T-helper 1 cell treated with Interleukin-12 subunit alpha and Interleukin-12 subunit beta and Interleukin-4 antibody, amounts not matched to agents 30 μg/mL and 1 μg/mL, for 36 hours (primary cell): Measurements from ENCODE around the gene TIMP1.
A peak's percentile ranks its signal among the peaks of the same experiment; 100 is the strongest.

Experiments
- H3K27ac Mint-ChIP-seq: one replicate; pipeline ENCODE4 v1.8.0; 2021; ENCODE audit warnings: mild to moderate bottlenecking, mixed read lengths
- H3K27me3 Mint-ChIP-seq: one replicate; pipeline ENCODE4 v1.8.0; 2021; ENCODE audit warnings: low read depth, mixed read lengths
- H3K36me3 Mint-ChIP-seq: one replicate; pipeline ENCODE4 v1.8.0; 2021; ENCODE audit warnings: low read depth, mixed read lengths
- H3K4me1 Mint-ChIP-seq: one replicate; pipeline ENCODE4 v1.8.0; 2021; ENCODE audit warnings: low read depth, mixed read lengths
- H3K4me3 Mint-ChIP-seq: one replicate; pipeline ENCODE4 v1.8.0; 2021; ENCODE audit warnings: mild to moderate bottlenecking, moderate library complexity, mixed read lengths
- H3K9me3 Mint-ChIP-seq: one replicate; pipeline ENCODE4 v1.8.0; 2021; ENCODE audit warnings: mixed read lengths

Gene TIMP1

DNA sequence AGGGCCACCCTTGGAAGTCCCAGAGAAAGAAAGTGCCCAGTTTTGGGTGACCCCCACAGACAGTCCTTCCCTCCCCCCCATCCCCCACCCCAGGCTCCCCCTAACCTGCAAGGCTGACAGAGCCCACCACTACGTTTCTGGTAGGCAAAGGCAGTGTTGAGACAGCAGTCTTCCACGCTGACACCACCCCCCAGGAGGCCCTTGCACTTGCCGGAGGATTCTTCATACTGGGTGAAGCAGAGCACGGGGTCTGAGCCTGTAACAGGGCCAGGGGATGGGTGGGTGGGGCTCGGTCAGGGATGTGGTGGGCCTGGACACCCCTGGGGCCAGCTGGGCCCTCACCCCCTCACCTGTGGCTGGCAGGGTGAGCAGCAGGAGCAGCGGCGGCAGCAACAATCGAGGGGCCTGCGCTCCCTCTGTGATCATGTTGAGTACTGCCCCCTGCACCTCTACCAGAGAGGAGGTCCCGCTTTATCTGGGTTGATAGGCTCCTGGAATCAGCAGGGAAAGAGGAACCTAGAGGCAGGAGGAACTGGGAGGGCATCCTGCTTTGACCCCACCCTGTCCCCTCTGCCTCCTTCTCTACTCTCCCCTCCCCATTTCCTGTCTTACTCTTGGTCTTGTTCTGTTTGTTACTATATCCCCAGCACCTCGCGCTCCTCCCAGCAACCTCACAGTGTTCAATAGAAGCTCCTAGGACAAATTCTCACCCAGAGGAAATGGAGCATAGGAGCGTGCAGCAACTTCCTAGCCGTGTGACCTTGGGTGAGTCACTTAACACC is 47.4 kb downstream of the TIMP1 start, which contains the start of gene CFP:
TSS of gene CFP (minus strand) at position 512 of the 782 bp plus-strand sequence. CDS start at position 426, 86 bp downstream.
- peaks cover 18% of the 10 kb centered on the region for H3K4me1 Mint-ChIP-seq
- peak within 1 kb of the TSS; percentile 85 for H3K27ac Mint-ChIP-seq
- peak within 1 kb of the TSS; percentile 84 for H3K4me3 Mint-ChIP-seq
- H3K9me3 Mint-ChIP-seq, result no peaks in the 10 kb centered on the region
- peaks cover 6% of the 10 kb centered on the region for H3K36me3 Mint-ChIP-seq
- no peaks in the 10 kb centered on the region for H3K27me3 Mint-ChIP-seq

DNA sequence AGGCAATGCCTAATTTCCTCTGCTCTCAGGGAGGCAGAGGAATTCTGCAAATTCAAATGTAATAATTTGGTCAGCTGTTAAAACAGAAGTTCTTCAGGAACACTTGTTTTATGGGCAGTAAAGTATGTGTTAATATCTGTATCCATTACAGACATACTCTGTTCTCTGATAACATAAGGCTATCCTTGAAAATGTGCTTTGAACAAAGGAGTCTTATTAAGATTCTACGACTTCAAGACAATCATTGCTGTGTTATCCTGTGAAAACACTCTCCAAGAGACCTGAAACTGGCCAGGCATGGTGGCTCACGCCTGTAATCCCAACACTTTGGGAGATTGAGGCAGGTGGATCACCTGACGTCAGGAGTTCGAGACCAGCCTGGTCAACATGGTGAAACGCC is 49.4 kb downstream of the TIMP1 start:
- Mint-ChIP-seq H3K27me3 (no peaks in the 10 kb centered on the region), H3K36me3 (peaks cover 6% of the 10 kb centered on the region), H3K4me1 (peaks cover 16% of the 10 kb centered on the region), H3K27ac (no peak overlapping the region), H3K4me3 (no peak overlapping the region), H3K9me3 (no peaks in the 10 kb centered on the region)

DNA sequence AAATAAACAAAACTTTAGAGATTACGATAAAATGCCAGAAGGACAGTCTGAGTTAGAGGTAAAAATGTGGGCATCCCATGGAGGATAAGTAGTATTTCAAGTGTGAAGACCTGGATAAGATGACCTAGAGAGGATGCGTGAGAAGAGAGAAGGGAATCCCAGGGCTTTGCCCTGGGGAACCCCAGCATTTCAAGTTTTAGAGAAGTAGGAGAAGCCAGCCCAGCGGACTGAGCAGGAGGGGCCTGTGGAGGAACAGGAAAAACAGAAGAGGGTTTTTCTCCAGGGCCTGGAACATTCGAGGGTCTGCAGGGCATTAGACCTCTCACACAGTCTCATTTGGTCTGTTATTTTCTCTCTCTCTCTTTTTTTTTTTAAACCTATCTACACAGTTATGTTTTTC is 50.4 kb downstream of the TIMP1 start:
- peaks cover 21% of the 10 kb centered on the region for H3K4me1 Mint-ChIP-seq
- H3K36me3 Mint-ChIP-seq, result peaks cover 13% of the 10 kb centered on the region
- H3K4me3 Mint-ChIP-seq, result no peak overlapping the region
- H3K9me3 Mint-ChIP-seq, result no peaks in the 10 kb centered on the region
- H3K27me3 Mint-ChIP-seq, result no peaks in the 10 kb centered on the region
- H3K27ac Mint-ChIP-seq, result no peak overlapping the region

DNA sequence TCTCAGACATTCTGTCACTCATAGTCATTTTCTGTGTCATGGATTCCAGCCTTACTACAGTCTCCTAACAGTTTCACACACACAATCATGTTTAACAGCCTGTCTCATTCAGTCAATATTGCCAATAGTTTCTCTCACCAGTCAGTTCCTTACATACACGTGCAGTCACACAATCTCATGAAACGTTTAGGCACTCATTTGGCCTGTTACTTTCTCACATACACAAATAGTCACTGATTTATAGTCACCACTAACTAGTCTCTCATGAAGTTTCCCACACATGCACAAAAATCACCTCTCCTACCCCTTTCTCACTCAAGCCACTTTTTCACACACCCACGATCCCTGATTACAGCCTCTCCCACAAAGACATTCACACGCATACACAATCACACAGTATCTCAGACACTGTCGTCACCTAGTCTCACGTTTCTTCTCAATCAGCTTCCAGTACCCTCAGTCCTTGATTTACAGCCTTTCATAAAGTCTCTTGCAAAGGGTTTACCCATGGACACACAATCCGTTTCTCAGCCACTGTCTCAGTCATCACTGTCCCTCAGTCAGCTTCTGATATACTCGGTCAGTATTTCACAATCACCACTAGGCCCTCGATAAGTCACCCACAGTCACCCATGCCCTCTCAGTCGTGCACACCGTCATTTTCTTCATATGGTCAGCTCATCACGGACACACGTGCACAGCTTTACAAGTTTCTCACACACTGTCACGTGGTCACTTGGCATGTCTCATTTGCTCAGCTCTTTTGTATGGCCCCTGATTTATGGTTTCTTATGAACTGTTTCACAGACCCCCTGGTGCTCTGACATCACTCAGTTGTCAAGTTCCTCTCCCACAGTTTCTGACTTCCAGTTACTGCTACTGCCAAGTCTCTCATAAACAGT is 51.7 kb downstream of the TIMP1 start:
- no peaks in the 10 kb centered on the region for H3K9me3 Mint-ChIP-seq
- H3K27ac Mint-ChIP-seq, result no peak overlapping the region
- H3K4me1 Mint-ChIP-seq, result peaks cover 21% of the 10 kb centered on the region
- peaks cover 18% of the 10 kb centered on the region for H3K36me3 Mint-ChIP-seq
- no peaks in the 10 kb centered on the region for H3K27me3 Mint-ChIP-seq
- H3K4me3 Mint-ChIP-seq, result no peak overlapping the region

DNA sequence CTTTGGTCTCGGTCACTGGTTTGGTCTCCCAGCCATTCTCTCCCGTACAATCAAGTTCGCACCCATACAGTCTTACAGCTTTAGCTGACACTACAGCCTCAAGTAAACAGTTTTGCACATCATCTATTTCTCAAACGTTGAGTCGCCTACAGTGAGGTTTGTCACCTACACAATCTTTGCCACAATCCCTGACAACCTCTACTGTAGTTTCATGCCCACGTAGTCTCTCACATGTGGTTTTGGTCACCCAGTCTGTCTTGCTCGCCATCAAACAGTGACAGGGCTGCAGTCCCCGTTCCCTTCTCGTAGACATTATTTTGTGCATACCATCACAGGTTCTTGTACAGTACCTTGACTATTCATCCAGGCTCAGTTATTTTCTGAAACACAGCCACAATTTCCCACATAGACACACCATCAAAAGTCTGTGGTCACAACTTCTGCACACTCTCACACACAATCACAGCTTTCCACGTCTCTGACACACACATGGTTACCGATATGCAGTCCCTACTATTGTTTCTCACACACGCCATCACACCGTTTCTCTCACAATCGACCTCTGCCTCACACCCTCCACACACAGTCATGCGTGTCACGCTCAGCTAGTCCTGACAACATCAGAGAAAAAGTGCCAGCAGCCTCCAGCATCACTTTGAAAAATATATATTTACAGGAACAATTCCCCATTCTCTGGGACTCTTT is 52.8 kb downstream of the TIMP1 start:
- peaks cover 26% of the 10 kb centered on the region for H3K36me3 Mint-ChIP-seq
- no peak overlapping the region for H3K27ac Mint-ChIP-seq
- H3K27me3 Mint-ChIP-seq, result no peaks in the 10 kb centered on the region
- H3K9me3 Mint-ChIP-seq, result no peaks in the 10 kb centered on the region
- peaks cover 17% of the 10 kb centered on the region for H3K4me1 Mint-ChIP-seq
- no peak overlapping the region for H3K4me3 Mint-ChIP-seq
